ENCODE results near the gene RAB34.
A peak's percentile ranks its signal among the peaks of the same experiment; 100 is the strongest.
"Not testable (repeated sequence)": the region's sequence is repeated elsewhere in the genome, so short reads cannot be mapped to it uniquely, and the experiment has no call there.

RAB34 gene

GRCh38 chr17:28726226-28726626, 8.6 kb upstream of the RAB34 start, which contains the start of gene TLCD1:
Gene TLCD1, minus strand, starts transcription at chr17:28726233. Its CDS starts 136 bp downstream, at chr17:28726097.
- Mint-ChIP-seq H3K27me3 (peaks cover 2% of the 10 kb centered on the region), H3K9me3 (no peaks in the 10 kb centered on the region), H3K4me1 (ENCODE audit: low read depth) (peaks cover 60% of the 10 kb centered on the region)

GRCh38 chr17:28725660-28726225, 8.1 kb upstream of the RAB34 start:
- H3K27ac Mint-ChIP-seq: peak overlapping the region; percentile 83
- intact Hi-C loops (cut with micrococcal nuclease): loop anchor here (2.0 to 5.0 kb wide), 2 partner anchors 37 to 223 kb away; no protein-coding TSS in a partner anchor
- H3K27me3 Mint-ChIP-seq: peaks cover 2% of the 10 kb centered on the region
- H3K4me3 Mint-ChIP-seq: peak overlapping the region; percentile 96
- H3K36me3 Mint-ChIP-seq (ENCODE audit: low read depth): peaks cover 53% of the 10 kb centered on the region
- H3K4me1 Mint-ChIP-seq (ENCODE audit: low read depth): peaks cover 65% of the 10 kb centered on the region
- no peaks in the 10 kb centered on the region for H3K9me3 Mint-ChIP-seq

More at GRCh38 chr17:28726226-28726626, 8.6 kb upstream of the RAB34 start, which contains the start of gene TLCD1:
- peaks cover 48% of the 10 kb centered on the region for H3K36me3 Mint-ChIP-seq (ENCODE audit: low read depth)
- peak within 1 kb of the TSS; percentile 96 for H3K4me3 Mint-ChIP-seq
- intact Hi-C loops (cut with micrococcal nuclease): loop anchor here (2.0 to 5.0 kb wide), 2 partner anchors 36 to 223 kb away; no protein-coding TSS in a partner anchor
- H3K27ac Mint-ChIP-seq: peak within 1 kb of the TSS; percentile 83

GRCh38 chr17:28725166-28725659, 7.5 kb upstream of the RAB34 start:
- H3K27me3 Mint-ChIP-seq: peaks cover 2% of the 10 kb centered on the region
- H3K27ac Mint-ChIP-seq: peak overlapping the region; percentile 83
- H3K4me3 Mint-ChIP-seq: peak overlapping the region; percentile 96
- H3K9me3 Mint-ChIP-seq: no peaks in the 10 kb centered on the region
- intact Hi-C loops (cut with micrococcal nuclease): loop anchor here (5.0 kb wide), 1 partner anchor 37 kb away; no protein-coding TSS in a partner anchor
- peaks cover 70% of the 10 kb centered on the region for H3K4me1 Mint-ChIP-seq (ENCODE audit: low read depth)
- H3K36me3 Mint-ChIP-seq (ENCODE audit: low read depth): peaks cover 58% of the 10 kb centered on the region

- Mint-ChIP-seq H3K27ac (peak overlapping the region; percentile 28), H3K4me1 (ENCODE audit: low read depth) (peaks cover 65% of the 10 kb centered on the region), H3K4me3 (peak overlapping the region; percentile 96), H3K27me3 (peaks cover 2% of the 10 kb centered on the region), H3K36me3 (ENCODE audit: low read depth) (peaks cover 64% of the 10 kb centered on the region), H3K9me3 (no peaks in the 10 kb centered on the region)
- intact Hi-C loops (cut with micrococcal nuclease): loop anchor here (5.0 kb wide), 1 partner anchor 38 kb away; no protein-coding TSS in a partner anchor
Measured at GRCh38 chr17:28724500-28725165, 7.0 kb upstream of the RAB34 start.

- H3K36me3 Mint-ChIP-seq (ENCODE audit: low read depth): peaks cover 64% of the 10 kb centered on the region
- peak overlapping the region; percentile 28 for H3K27ac Mint-ChIP-seq
- peaks cover 63% of the 10 kb centered on the region for H3K4me1 Mint-ChIP-seq (ENCODE audit: low read depth)
- intact Hi-C loops (cut with micrococcal nuclease); H3K27me3 Mint-ChIP-seq; H3K9me3 Mint-ChIP-seq; H3K4me3 Mint-ChIP-seq: not testable (repeated sequence)
Measured at GRCh38 chr17:28723836-28724499, 6.3 kb upstream of the RAB34 start.

GRCh38 chr17:28723159-28723835, 5.6 kb upstream of the RAB34 start:
- intact Hi-C loops (cut with micrococcal nuclease): no loop called here
- Mint-ChIP-seq H3K27me3 (peaks cover 2% of the 10 kb centered on the region), H3K27ac (no peak overlapping the region), H3K9me3 (no peaks in the 10 kb centered on the region), H3K4me3 (no peak overlapping the region), H3K36me3 (ENCODE audit: low read depth) (peaks cover 64% of the 10 kb centered on the region), H3K4me1 (ENCODE audit: low read depth) (peaks cover 67% of the 10 kb centered on the region)

- Mint-ChIP-seq H3K27ac (no peak overlapping the region), H3K27me3 (peaks cover 2% of the 10 kb centered on the region), H3K9me3 (no peaks in the 10 kb centered on the region), H3K4me3 (no peak overlapping the region), H3K4me1 (ENCODE audit: low read depth) (peaks cover 67% of the 10 kb centered on the region), H3K36me3 (ENCODE audit: low read depth) (peaks cover 70% of the 10 kb centered on the region)
- intact Hi-C loops (cut with micrococcal nuclease): no loop called here
Measured at GRCh38 chr17:28722417-28723158, 4.9 kb upstream of the RAB34 start.

- H3K9me3 Mint-ChIP-seq; intact Hi-C loops (cut with micrococcal nuclease); H3K27me3 Mint-ChIP-seq: not testable (repeated sequence)
- H3K4me3 Mint-ChIP-seq: peak overlapping the region; percentile 95
- peaks cover 59% of the 10 kb centered on the region for H3K4me1 Mint-ChIP-seq (ENCODE audit: low read depth)
- H3K36me3 Mint-ChIP-seq (ENCODE audit: low read depth): peaks cover 63% of the 10 kb centered on the region
- H3K27ac Mint-ChIP-seq: peak overlapping the region; percentile 91
Measured at GRCh38 chr17:28720997-28721329, 3.3 kb upstream of the RAB34 start.

GRCh38 chr17:28720247-28720996, 2.8 kb upstream of the RAB34 start:
- H3K4me3 Mint-ChIP-seq: peak overlapping the region; percentile 95
- H3K36me3 Mint-ChIP-seq (ENCODE audit: low read depth): peaks cover 68% of the 10 kb centered on the region
- H3K4me1 Mint-ChIP-seq (ENCODE audit: low read depth): peaks cover 60% of the 10 kb centered on the region
- intact Hi-C loops (cut with micrococcal nuclease): no loop called here
- peak overlapping the region; percentile 91 for H3K27ac Mint-ChIP-seq
- no peaks in the 10 kb centered on the region for H3K9me3 Mint-ChIP-seq
- no peaks in the 10 kb centered on the region for H3K27me3 Mint-ChIP-seq

- intact Hi-C loops (cut with micrococcal nuclease): loop anchor here (5.0 kb wide), 1 partner anchor 72 kb away; the partner anchor contains the start of gene BLTP2
- H3K9me3 Mint-ChIP-seq: no peaks in the 10 kb centered on the region
- peaks cover 52% of the 10 kb centered on the region for H3K4me1 Mint-ChIP-seq (ENCODE audit: low read depth)
- peaks cover 69% of the 10 kb centered on the region for H3K36me3 Mint-ChIP-seq (ENCODE audit: low read depth)
- H3K4me3 Mint-ChIP-seq: peak overlapping the region; percentile 95
- peaks cover 2% of the 10 kb centered on the region for H3K27me3 Mint-ChIP-seq
- peak overlapping the region; percentile 91 for H3K27ac Mint-ChIP-seq
Measured at GRCh38 chr17:28719021-28719433, 1.4 kb upstream of the RAB34 start.

- H3K36me3 Mint-ChIP-seq (ENCODE audit: low read depth): peaks cover 68% of the 10 kb centered on the region
- peaks cover 2% of the 10 kb centered on the region for H3K27me3 Mint-ChIP-seq
- intact Hi-C loops (cut with micrococcal nuclease): loop anchor here (5.0 kb wide), 1 partner anchor 71 kb away; the partner anchor contains the start of gene BLTP2
- peak overlapping the region; percentile 84 for H3K4me3 Mint-ChIP-seq
- H3K27ac Mint-ChIP-seq: peak overlapping the region; percentile 91
- no peaks in the 10 kb centered on the region for H3K9me3 Mint-ChIP-seq
- peaks cover 47% of the 10 kb centered on the region for H3K4me1 Mint-ChIP-seq (ENCODE audit: low read depth)
Measured at GRCh38 chr17:28718333-28719020, 809 bp upstream of the RAB34 start.

Data from dendritic cell treated with granulocyte-macrophage colony-stimulating factor and Interleukin-4, amounts not matched to agents 40 ng/mL and 50 ng/mL, for 4 days (primary cell).